GM12878 (cell line): ENCODE results near the gene C1QL1. TPM values are rescaled to one million over a fixed set of nuclear protein-coding genes. Genes with fewer than 3 reads are reported as not detected.

ENCODE experiments used
- ATAC-seq: fragments of 200-7000 bp; cut with Tn5 transposase; 3 replicates; pipeline ENCODE4 v1.9.1; 2020; ENCODE audit warnings: mild to moderate bottlenecking, moderate library complexity
- BruUV-seq: library from RNA; stranded (reverse); fragments of 400-500 nt; replicated peaks from 2 replicates; lab custom pipeline; 2021; lab: Mats Ljungman, UMichigan
- CTCF ChIA-PET: fragments of 300-600 bp; sonication (Branson Sonifier 250); formaldehyde crosslinking; extraction: SDS; loops from one replicate; lab custom pipeline; 2021; ENCODE audit warnings: inconsistent platforms; lab: Yijun Ruan, JAX
- POLR2A ChIA-PET: fragments of 350-600 bp; formaldehyde crosslinking; extraction: SDS; loops from one replicate; lab custom pipeline; 2021; ENCODE audit warnings: inconsistent platforms; lab: Charles Lee
- RAD21 ChIA-PET: fragments of 300-600 bp; sonication (Branson Sonifier 250); formaldehyde crosslinking; loops from one replicate; lab custom pipeline; 2023; ENCODE audit warnings: antibody characterized with exemption; ENCODE audit not compliant: unreplicated experiment; lab: Charles Lee
- SMC1A ChIA-PET: fragments of 300-600 bp; sonication (Branson Sonifier 250); formaldehyde crosslinking; loops from one replicate; lab custom pipeline; 2023; ENCODE audit not compliant: unreplicated experiment, uncharacterized antibody; lab: Charles Lee
- DNase-seq: peaks from one replicate; pipeline ENCODE4 v3.0.0-alpha.2; 2011; ENCODE audit warnings: low read depth, low spot score
- FAIRE-seq: peaks from 3 replicates; lab custom pipeline; 2011; peaks lifted over from hg19 to GRCh38; lab: Jason Lieb, UNC
- H2AFZ ChIP-seq: 2 replicates; pipeline ENCODE4 v1.6.0; 2011; ENCODE audit warnings: low read depth, low read length, control low read depth; ENCODE audit not compliant: control insufficient read depth
- H3K27ac ChIP-seq: 2 replicates; pipeline ENCODE4 v1.5.1; 2011; ENCODE audit warnings: control low read depth; ENCODE audit not compliant: control insufficient read depth, insufficient read depth
- H3K27me3 ChIP-seq, 2 experiments: replicated peaks in 1 of 2; 2 replicates each; pipeline versions ENCODE4 v1.6.0 to v1.6.1; 2011; ENCODE audit warnings: low read length in 1 of 2; ENCODE audit not compliant: control insufficient read depth in 2 of 2, insufficient read depth in 2 of 2
- H3K36me3 ChIP-seq, 2 experiments: 2 replicates each; pipeline ENCODE4 v1.5.1; 2011; ENCODE audit warnings: low read length in 1 of 2; ENCODE audit not compliant: control insufficient read depth in 2 of 2, insufficient read depth in 2 of 2
- H3K4me1 ChIP-seq: 2 replicates; pipeline ENCODE4 v1.6.1; 2011; ENCODE audit warnings: mild to moderate bottlenecking, low read length, moderate library complexity, mixed read lengths; ENCODE audit not compliant: control insufficient read depth, insufficient read depth
- H3K4me2 ChIP-seq: 2 replicates; pipeline ENCODE4 v1.6.0; 2011; ENCODE audit warnings: control low read depth; ENCODE audit not compliant: control insufficient read depth, insufficient read depth
- H3K4me3 ChIP-seq: fragments of 200-600 bp; sonication (generic); 2 replicates; pipeline ENCODE4 v1.5.1; 2016
- H3K79me2 ChIP-seq: 2 replicates; pipeline ENCODE4 v1.6.0; 2011; ENCODE audit warnings: low read length; ENCODE audit not compliant: control insufficient read depth, insufficient read depth
- H3K9ac ChIP-seq: 2 replicates; pipeline ENCODE4 v1.8.0; 2011; ENCODE audit warnings: low read length, control low read depth, mixed read lengths; ENCODE audit not compliant: control insufficient read depth, insufficient read depth
- H3K9me3 ChIP-seq: replicated peaks from 3 replicates; pipeline ENCODE4 v1.5.1; 2011; ENCODE audit warnings: mild to moderate bottlenecking, low read length; ENCODE audit not compliant: control insufficient read depth, insufficient read depth
- H4K20me1 ChIP-seq: 2 replicates; pipeline ENCODE4 v1.6.0; 2011; ENCODE audit not compliant: control insufficient read depth, insufficient read depth
- ATF2 ChIP-seq: IDR thresholded peaks from 2 replicates; pipeline ENCODE4 v1.6.1; 2012; ENCODE audit warnings: low read length, inconsistent platforms
- BHLHE40 ChIP-seq, 2 experiments: fragments of 450-650 bp in 1 of 2; IDR thresholded peaks; 2 replicates each; pipeline ENCODE4 v1.6.1; 2011 to 2017; ENCODE audit warnings: low read depth in 2 of 2, borderline replicate concordance in 1 of 2, improper control_type of control experiment in 1 of 2, low read length in 1 of 2, mild to moderate bottlenecking in 1 of 2
- ELK1 ChIP-seq: IDR thresholded peaks from 2 replicates; pipeline ENCODE4 v1.6.1; 2012; ENCODE audit warnings: low read depth, low read length, improper control_type of control experiment
- ETV6 ChIP-seq, 2 experiments: fragments of 450-650 bp in 1 of 2; IDR thresholded peaks in 1 of 2; conservative IDR thresholded peaks in 1 of 2; 2 replicates each; pipeline ENCODE4 v1.6.1; 2014; ENCODE audit warnings: antibody characterized with exemption in 1 of 2, borderline replicate concordance in 1 of 2, low read depth in 1 of 2, mild to moderate bottlenecking in 1 of 2, moderate library complexity in 1 of 2
- TCF7 ChIP-seq: IDR thresholded peaks from 2 replicates; pipeline ENCODE4 v1.6.1; 2014; ENCODE audit warnings: antibody characterized with exemption, borderline replicate concordance
- ZNF24 ChIP-seq: fragments of 450-650 bp; IDR thresholded peaks from 2 replicates; pipeline ENCODE4 v1.6.1; 2017; ENCODE audit warnings: antibody characterized with exemption, mild to moderate bottlenecking
- WGBS: methylation state at CpG from one replicate; pipeline ENCODE4 v1.1.6; 2016; ENCODE audit warnings: low lambda C conversion rate; ENCODE audit not compliant: insufficient replicate concordance, insufficient coverage; ENCODE audit errors: missing lambda C conversion rate; 5-methylcytosine and 5-hydroxymethylcytosine counted together
- in situ Hi-C: fragments of 300-500 bp; cut with MboI; formaldehyde crosslinking; loops from 9 replicates; pipeline ENCODE4 v1.14.3; 2018; ENCODE audit warnings: mixed read lengths
- intact Hi-C: fragments of 100-400 bp; cut with micrococcal nuclease; formaldehyde crosslinking; loops from one replicate; pipeline ENCODE4 v1.14.2; 2022; ENCODE audit not compliant: unreplicated experiment
- polyA plus RNA-seq, 11 experiments: library from polyadenylated mRNA; depleted of rRNA in 4 of 11; unstranded in 6 of 11; stranded (reverse) in 5 of 11; fragments of >200 nt; fragmentation: Nextera tagmentation in 4 of 11; fragmentation: Illumina TruSeq in 1 of 11; extraction: Ambion mirVana in 4 of 11; extraction: Trizol in 1 of 11; gene quantifications; 1 replicate in 1 of 11; 2 replicates in 10 of 11; pipeline versions ENCODE4 v1.2.1 to v1.2.3, GENCODE V29; 2011 to 2016; ENCODE audit warnings: inconsistent platforms in 2 of 11, missing spikeins in 2 of 11, low read depth in 1 of 11
- total RNA-seq, 4 experiments: library from RNA; depleted of rRNA in 3 of 4; stranded (reverse); fragments of >200 nt in 3 of 4; fragmentation: Illumina TruSeq in 1 of 4; extraction: Trizol in 1 of 4; gene quantifications; 2 replicates each; pipeline versions ENCODE4 v1.2.1 to v1.2.3, GENCODE V29; 2013 to 2021

C1QL1 gene
- total and polyA plus RNA-seq, 10 of the 15 experiments (the other 5 are each of a cell fraction or from before 2014, with no cell fraction given) = not detected

- Histone ChIP-seq H3K9ac (no peak overlapping the region), H3K27ac (no peak overlapping the region), H3K27me3 (peaks cover 23 to 42% of the 10 kb centered on the region in 2 experiments), H4K20me1 (no peaks in the 10 kb centered on the region), H3K79me2 (no peaks in the 10 kb centered on the region), H3K36me3 (no peaks in the 10 kb centered on the region), H3K9me3 (no peaks in the 10 kb centered on the region; the same call in 2 of the 3 replicates), H2AFZ (no peak overlapping the region), H3K4me1 (peaks cover 6% of the 10 kb centered on the region; the same call in 1 of the 2 replicates), H3K4me2 (no peak overlapping the region; the same call in 1 of the 2 replicates), H3K4me3 (no peak overlapping the region)
- RAD21 ChIA-PET = no interaction called here
- no TSS peak for BruUV-seq
- TF ChIP-seq ETV6 (conservative IDR thresholded peaks at IDR 0.05 in 1 of 2, IDR thresholded peaks at IDR 0.05 in 1 of 2; ENCODE audit: borderline replicate concordance in 1 of 2, low read depth in 1 of 2) (no peak), TCF7 (no peak), ATF2 (no peak), ZNF24 (no peak), ELK1 (no peak), BHLHE40 (IDR thresholded peaks at IDR 0.05; ENCODE audit: borderline replicate concordance in 1 of 2, low read depth in 2 of 2, low read length in 1 of 2) (no peak)
- DNase-seq = no peak
- no peak for FAIRE-seq
- intact Hi-C loops (loop anchor here (5.0 kb wide), 1 partner anchor 55 kb away; no protein-coding TSS in a partner anchor), in situ Hi-C loops (no loop called here)
- no peak for ATAC-seq
- CTCF ChIA-PET = interaction anchor here (1.6 kb wide), 1 partner anchor 47 kb away, joined by 6 read pairs; no protein-coding TSS in a partner anchor
- 36% methylated on average over 55 of the region's 76 CpGs for WGBS
- SMC1A ChIA-PET = no interaction called here
- POLR2A ChIA-PET = no interaction called here
Observed at GRCh38 chr17:44967026-44967906, 837 bp downstream of the C1QL1 start.
